Measurements from ENCODE around the gene PODXL.
"Not testable (repeated sequence)": the region's sequence is repeated elsewhere in the genome, so short reads cannot be mapped to it uniquely, and the experiment has no call there.

PODXL gene

DNA sequence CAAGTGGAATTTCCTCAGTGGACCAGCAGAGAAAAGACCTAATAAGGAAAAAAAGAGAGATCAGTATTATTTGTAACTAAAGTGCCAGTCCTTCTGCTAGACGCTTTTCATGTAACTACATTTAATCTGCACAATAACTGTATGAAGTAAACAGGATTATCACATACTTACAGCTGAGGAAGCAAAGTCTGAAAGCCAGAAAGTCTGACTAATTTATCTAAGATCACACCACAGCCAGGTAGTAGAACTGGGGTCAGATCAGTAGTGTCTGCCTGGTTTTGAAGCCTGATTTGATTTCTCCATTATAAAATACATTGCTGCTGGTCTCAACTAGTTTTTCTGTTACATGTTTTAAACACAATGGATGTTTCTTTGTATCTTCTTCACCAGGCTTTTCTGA, 69.2 kb downstream of the PODXL start:
- DNase-seq, result no peak

DNA sequence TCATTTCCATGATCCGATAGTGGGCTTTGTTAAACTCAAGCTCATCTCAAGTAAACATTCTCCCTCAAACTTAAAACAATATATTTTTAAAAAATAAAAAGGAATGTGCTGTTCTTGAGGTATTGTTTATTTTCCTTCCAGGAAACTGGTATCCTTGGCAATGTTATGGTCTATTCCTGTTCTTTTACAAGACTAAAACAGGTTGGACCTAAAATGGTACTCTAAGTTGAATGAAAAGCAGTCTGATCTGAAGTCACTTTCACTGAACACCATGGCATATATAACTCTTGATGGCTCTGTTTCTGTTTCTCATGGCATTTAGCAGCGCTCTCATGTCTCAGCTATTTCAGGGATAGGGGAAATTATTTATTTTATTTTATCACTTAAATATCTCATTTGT, 70.1 kb downstream of the PODXL start:
- no peak for DNase-seq

DNA sequence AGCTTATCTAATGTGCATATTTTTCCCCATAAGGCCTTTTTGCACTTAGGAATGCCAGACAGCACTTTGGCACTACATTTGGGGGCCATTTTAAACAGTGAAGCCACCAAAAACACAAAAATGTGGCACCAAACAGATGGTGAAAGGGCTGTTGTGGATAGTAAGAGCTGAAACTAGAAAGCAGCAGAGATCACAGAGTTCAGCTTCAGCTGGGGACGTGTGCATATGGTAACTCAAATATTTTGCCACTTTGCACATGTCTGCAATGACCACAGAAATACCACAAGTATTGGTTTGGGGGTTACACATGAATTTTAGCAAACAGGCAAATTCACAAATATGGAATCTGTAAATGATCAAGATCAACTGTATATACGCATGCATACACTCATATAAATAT, 72.8 kb downstream of the PODXL start:
- DNase-seq, result no peak

DNA sequence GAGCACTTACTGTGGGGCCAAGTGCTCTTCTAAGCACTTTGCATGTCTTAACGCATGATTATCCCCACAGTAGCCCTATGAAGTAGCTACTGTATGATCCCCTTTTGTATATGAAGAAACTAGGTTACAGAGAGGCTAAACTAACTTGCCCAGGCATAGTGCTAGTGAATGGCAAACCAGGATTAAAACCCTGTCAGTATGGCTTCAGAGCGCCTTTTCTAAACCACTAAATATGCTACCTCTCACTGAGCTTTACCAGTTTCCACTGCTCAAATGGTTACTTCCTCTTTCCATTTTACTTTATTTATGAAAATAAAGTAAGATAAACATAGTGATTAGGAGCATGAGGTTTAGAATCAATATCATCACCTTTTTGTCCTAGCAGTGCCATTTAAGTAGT, 73.6 kb downstream of the PODXL start:
- DNase-seq, result no peak

DNA sequence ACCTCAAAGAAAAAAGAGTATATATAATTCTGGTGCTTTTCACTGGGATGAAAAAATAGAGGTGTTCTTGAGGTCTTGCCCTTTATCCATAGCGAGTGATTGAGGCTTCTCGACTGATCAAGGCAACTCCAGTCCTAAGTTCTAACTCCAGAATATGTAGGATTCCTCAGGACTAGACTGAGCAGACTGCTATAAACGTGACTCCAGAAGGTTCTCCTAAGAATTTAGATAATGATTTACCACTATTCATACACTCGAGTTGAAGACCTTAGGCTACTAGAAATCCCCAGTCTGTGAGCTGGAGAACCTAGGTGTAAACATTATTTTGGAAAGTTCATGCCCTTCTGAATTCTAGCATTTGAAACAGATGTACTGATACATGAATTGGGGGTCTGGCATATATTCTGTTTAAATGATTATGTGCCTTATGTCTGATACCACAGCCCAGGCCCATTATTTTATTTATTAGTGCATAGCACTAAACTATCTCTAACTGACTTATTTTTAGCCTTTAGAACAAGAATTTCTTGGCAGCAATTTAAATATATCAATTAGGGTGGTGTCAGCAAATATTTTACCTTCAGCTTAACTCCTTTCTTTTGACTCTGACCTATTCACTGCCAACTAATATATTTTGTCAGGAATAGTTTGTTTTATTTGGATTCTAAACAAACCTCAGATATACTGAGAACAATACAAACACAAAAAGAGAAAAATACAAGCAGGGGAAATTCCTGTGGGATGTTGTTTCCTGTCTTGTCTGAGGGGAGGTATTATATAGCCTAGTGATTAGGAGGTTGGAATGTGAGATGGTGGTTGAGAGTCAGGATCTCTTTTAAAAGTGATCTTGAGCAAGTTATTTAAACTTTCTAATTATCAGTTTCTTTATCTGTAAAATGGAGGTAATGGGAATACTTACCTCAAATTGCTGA, 75.8 kb downstream of the PODXL start:
- no peak for DNase-seq

DNA sequence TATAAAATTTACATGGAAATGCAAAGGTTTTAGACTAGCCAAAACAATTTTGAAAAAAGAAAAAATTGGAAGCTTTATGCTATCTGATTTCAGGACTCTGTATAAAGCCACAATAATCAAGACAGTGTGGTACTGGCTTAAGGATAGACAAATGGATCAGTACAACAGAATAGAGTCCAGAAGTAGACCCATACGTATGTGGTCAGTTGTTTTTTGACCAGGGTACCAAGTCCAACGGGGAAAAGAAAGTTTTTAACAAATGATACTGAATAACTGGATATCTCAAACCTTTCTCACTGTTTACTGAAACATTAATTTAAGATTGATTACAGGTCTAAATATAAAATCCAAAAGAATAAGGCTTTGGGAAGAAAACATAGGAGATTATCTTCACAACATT, 79.7 kb downstream of the PODXL start:
- DNase-seq, result no peak

DNA sequence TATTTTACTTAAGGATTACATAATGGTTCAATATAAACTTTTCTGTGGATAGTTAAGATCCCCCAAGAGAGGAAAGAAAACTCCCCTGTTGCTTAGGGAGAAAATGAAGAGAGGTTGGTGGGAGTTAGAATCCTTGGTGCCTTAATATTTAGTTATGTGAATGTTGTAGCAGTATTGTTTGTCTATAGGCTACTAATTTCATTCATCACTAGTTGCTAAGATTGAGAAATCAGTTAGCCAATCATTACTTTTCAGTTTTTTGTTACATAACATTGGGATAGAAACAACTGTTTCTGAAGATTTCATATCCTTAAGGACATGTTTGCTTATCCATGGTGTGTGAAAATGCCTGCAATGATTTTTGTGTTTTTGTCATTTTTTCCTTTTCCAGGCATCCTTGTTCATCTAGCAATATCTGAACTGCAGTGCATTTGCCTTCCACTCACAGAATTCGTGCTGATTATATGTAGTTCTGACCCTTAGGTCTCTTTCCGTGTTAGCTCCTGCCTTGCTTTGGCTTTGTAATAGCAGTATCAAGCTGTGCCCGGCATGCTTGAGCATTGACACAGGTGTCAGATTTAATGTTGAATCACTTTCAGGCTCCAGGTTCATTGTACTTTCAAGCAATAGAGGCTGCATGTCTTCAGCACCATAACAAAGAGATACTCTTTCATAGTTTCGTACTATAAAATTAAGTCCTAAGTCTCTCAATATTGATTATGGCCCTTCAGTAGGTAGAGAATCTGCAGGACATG, 85.0 kb downstream of the PODXL start:
- DNase-seq, result no peak

DNA sequence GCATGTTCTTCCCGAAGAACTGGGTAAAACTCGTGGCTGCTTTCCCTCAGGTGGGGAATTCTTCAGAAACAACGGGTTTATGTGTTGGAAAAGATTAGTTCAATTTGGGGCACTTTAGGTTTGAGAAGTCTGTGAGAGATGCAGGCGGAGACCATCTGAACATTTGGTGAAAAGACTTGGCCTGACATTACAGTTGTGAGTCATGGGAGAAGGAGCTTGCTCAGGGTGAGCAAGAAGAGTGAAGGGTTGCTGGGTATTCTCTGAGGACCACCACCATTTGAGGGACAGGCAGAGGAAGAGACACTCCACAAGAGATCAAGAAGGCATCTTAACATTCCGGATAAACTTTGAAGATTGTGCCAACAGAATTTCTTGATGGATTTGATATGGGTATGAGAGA, 88.6 kb downstream of the PODXL start:
- no peak for DNase-seq

DNA sequence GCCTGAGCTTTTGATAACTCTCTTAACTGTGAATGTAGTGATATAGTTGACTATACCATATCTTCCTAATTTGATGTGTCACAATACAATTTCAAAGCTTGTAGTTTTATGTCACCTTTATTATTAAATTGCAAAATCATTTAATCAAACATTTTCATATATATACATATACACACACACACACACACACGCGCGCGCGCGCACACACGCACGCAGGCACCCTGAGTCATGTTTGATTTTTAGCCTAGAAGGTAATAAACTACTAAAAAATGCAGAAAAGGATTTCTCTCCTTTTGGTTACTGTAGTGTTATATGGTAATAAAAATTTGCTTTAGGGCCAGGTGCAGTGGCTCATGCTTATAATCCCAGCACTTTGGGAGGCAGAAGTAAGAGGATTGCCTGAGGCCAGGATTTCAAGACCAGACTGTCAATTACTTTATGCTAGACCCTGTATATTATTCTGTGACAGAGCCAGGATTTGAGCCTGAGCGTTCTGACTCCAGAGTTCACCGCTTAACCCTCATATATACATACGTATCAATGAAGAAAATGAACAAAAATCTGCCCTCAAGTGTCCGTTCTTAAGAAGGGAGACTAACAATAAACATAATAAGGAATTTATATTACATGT, 89.6 kb downstream of the PODXL start:
- no peak for DNase-seq

DNA sequence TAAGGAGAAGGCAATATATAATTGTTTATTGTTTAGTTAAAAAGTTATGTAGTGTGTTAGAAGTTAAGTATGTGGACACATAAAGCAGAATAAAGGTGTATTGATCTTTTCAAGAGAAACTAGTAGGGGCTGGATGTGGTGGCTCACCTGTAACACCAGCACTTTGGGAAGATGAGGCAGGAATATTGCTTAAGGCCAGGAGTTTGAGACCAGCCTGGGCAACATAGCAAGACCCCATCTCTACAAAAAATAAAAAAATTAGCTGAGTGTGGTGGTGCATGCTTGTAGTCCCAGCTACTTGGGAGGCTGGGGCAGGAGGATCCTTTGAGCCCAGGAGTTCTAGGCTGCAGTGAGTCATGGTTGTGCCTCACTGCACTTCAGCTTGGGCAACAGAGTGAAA, 93.7 kb downstream of the PODXL start:
- DNase-seq, result not testable (repeated sequence)

DNA sequence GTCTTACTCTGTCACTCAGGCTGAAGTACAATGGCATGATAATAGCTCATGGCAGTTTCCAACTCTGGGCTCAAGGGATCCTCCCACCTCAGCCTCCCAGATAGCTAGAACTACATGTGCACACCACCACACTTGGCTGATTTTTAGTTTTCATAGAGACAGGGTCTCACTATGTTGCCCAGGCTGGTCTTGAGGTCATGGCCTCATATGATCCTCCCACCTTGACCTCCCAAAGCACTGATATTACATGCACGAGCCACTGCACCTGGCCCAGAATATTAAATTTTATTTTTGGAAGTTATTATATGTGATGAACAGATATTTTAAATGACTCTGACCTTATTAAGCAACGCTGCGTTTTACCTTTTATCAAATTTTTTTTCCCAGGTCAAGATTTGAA, 94.4 kb downstream of the PODXL start:
- no peak for DNase-seq

DNA sequence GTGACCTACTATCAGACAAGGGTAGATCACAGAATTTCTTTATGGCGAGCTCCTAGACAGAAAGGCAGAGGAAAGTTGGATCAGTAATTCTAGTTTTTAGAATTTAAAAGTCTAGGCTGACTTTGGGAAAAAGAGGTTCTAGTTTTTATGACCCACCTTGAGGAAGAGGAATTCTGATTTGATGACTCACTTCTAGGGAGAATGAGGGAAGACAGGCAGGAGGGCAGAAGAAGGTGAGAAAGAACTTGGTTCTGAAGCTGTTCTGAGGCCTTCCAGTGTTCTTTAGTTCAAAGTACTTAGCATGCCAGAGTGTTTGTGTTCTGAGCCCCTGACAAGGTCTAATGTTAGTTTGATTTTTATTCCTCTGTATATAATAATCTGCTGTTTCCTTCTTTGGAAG, 97.2 kb downstream of the PODXL start:
- no peak for DNase-seq

DNA sequence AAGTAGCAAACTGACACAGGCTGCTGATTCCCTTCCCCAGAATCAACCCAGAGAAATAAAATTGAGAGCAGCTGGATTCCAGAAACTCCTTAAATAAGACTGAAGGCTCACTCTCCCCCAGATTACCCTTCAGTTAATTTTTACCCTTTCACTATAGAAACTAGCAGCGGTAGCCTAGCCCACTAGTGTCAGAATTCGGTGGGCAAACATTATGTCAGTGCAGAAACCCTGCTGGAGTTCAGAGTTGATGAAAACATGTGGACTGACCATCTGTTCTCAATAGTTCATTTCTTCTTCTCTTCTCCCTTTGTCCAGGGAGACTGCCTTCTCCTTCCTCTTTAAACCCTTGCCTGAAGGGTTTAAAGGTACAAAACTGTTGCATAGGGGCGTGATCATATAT, 100.1 kb downstream of the PODXL start:
- DNase-seq, result no peak

DNA sequence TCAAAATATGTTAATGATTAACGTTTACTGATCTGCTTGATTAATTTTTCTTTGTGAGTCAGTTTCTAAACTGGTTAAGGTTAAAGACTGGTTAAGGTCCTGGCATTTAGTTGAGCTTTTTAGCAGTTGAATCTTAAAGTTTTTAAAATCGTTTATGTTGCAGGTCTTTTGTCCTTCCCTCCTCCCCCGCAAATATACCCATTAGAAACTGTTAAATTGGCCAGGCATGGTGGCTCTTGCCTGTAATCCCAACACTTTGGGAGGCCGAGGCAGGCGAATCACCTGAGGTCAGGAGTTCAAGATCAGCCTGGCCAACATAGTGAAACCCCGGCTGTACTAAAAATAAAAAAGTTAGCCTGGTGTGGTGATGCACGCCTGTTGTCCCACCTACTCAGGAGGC, 100.9 kb downstream of the PODXL start:
- no peak for DNase-seq

DNA sequence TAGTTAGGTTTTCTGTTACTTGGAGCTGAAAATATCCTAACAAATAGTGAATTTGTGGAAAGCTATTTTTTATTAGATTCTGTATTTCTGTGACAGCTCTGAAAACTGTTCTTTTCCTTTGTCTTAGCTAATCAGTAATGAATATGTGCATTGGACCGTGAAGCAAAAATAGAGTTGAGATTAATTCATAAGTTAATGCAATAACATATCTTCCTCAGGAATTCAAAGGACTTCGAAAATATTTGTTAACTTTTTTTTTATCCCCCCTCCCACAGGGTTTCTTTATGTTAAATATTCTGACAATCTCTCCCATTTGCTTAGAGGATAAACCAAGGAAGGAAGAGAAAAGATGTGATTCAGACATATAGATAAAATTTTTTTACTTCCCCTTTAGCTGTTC, 101.4 kb downstream of the PODXL start:
- DNase-seq, result no peak

DNA sequence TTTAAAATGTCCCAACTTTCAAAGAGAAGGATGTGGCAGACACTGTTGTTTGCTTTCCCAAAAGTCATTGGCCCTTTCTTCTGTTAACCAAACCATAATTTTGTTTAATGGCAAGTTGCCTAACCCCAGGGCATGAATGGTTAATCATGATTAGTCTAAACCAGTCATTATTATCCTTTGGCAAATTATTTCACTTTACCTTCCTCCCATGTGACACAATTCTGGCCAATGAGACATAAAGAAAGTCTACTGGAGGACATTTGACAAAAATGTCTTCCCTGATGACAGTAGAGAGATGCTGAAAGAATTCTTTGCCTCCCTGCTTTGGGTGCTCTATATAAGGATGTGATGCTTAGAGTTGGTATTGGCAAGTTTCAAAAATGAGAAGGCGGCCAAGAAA, 101.9 kb downstream of the PODXL start:
- no peak for DNase-seq

Measured in effector CD8-positive, alpha-beta T cell (primary cell).